GM10266 (cell line): ENCODE data around the gene MACROD1.
"Not testable (repeated sequence)": the region's sequence is repeated elsewhere in the genome, so short reads cannot be mapped to it uniquely, and the experiment has no call there.

ENCODE experiments used
- DNase-seq: peaks from one replicate; pipeline ENCODE4 v3.0.0; 2012; ENCODE audit errors: extremely low spot score
- CTCF ChIP-seq: IDR thresholded peaks from 2 replicates; pipeline ENCODE4 v1.5.1; 2012; ENCODE audit warnings: mild to moderate bottlenecking, low read depth; ENCODE audit not compliant: control insufficient read depth, insufficient read depth; ENCODE audit errors: missing control alignments

Gene MACROD1

GRCh38 chr11:64176751-64177150, 10.8 kb upstream of the MACROD1 start:
- DNase-seq = no peak
- no peak for TF ChIP-seq CTCF

GRCh38 chr11:64173616-64174355, 7.9 kb upstream of the MACROD1 start:
- no peak for TF ChIP-seq CTCF

GRCh38 chr11:64170419-64170818, 4.5 kb upstream of the MACROD1 start:
- no peak for DNase-seq
- no peak for TF ChIP-seq CTCF

More at GRCh38 chr11:64173616-64174355, 7.9 kb upstream of the MACROD1 start:
- no peak for DNase-seq

- peak; percentile 16 for TF ChIP-seq CTCF
- no peak for DNase-seq
Observed at GRCh38 chr11:64165481-64165841, 452 bp downstream of the MACROD1 start.

GRCh38 chr11:64164392-64165312, 1.3 kb downstream of the MACROD1 start:
- no peak for TF ChIP-seq CTCF
- no peak for DNase-seq

GRCh38 chr11:64163951-64164350, 2.0 kb downstream of the MACROD1 start:
- TF ChIP-seq CTCF = no peak
- DNase-seq = no peak

GRCh38 chr11:64162769-64163168, 3.1 kb downstream of the MACROD1 start:
- DNase-seq = not testable (repeated sequence)
